K562 (cell line): ENCODE data around the gene SAPCD1. TPM values are rescaled to one million over a fixed set of nuclear protein-coding genes. Genes with fewer than 3 reads are reported as not detected.

Experiments used
- CBFA2T3 ChIP-seq: fragments of 450-650 bp; IDR thresholded peaks from 2 replicates; pipeline ENCODE4 v1.6.1; 2017
- EZH2 ChIP-seq: IDR thresholded peaks from 2 replicates; pipeline ENCODE4 v1.6.1; 2012; ENCODE audit warnings: low read depth, mild to moderate bottlenecking, inconsistent platforms, low read length, borderline replicate concordance
- FUS ChIP-seq: fragments of 200-400 bp; formaldehyde crosslinking; optimal IDR thresholded peaks from 2 replicates; pipeline ENCODE3; 2017; ENCODE audit warnings: low read depth, low read length
- NCOR1 ChIP-seq: fragments of 450-650 bp; IDR thresholded peaks from 2 replicates; pipeline ENCODE4 v1.6.1; 2016; ENCODE audit warnings: mild to moderate bottlenecking, moderate library complexity
- NFIX ChIP-seq: fragments of 250-450 bp; sonication (Bioruptor Pico); IDR thresholded peaks from 2 replicates; pipeline ENCODE4 v1.4.0; 2020; ENCODE audit warnings: low read depth, mild to moderate bottlenecking, moderate library complexity
- TEAD4 ChIP-seq, 2 experiments: sonication (generic) in 1 of 2; formaldehyde crosslinking in 1 of 2; IDR thresholded peaks; 2 replicates each; pipeline versions ENCODE4 v1.6.1 to v1.8.0; 2012 to 2022; ENCODE audit warnings: borderline replicate concordance in 1 of 2, inconsistent platforms in 1 of 2, low read length in 1 of 2, mild to moderate bottlenecking in 1 of 2, missing genetic modification reagents in 1 of 2
- ZNF644 ChIP-seq: fragments of 200-800 bp; sonication (Bioruptor generic); IDR thresholded peaks from 2 replicates; pipeline ENCODE4 v1.6.1; 2016; ENCODE audit warnings: low read depth, missing genetic modification characterization, missing compliant biosample characterization
- polyA plus RNA-seq, 8 experiments: library from polyadenylated mRNA; depleted of rRNA in 4 of 8; stranded (reverse) in 5 of 8; unstranded in 3 of 8; fragments of >200 nt; fragmentation: Nextera tagmentation in 2 of 8; fragmentation: Illumina TruSeq in 1 of 8; extraction: Ambion mirVana in 2 of 8; extraction: Trizol in 1 of 8; gene quantifications; 2 replicates each; pipeline versions ENCODE4 v1.2.1 to v1.2.3, GENCODE V29; 2011 to 2014; ENCODE audit warnings: inconsistent platforms in 1 of 8, missing spikeins in 1 of 8
- total RNA-seq, 7 experiments: library from RNA; depleted of rRNA in 6 of 7; stranded (reverse); fragments of >200 nt in 6 of 7; fragmentation: Illumina TruSeq in 2 of 7; extraction: Trizol in 2 of 7; gene quantifications; 2 replicates each; pipeline versions ENCODE4 v1.2.1 to v1.2.3, GENCODE V29; 2011 to 2021; ENCODE audit warnings: low replicate concordance in 1 of 7
- TF ChIP-seq, protein P1 (sequence below): fragments of 200-800 bp; sonication (Bioruptor generic); IDR thresholded peaks from 2 replicates; pipeline ENCODE4 v1.6.1; 2017; ENCODE audit warnings: missing genetic modification characterization, missing compliant biosample characterization
- TF ChIP-seq, protein P2 (sequence below), 2 experiments: fragments of 450-650 bp; IDR thresholded peaks; 2 replicates each; pipeline ENCODE4 v1.6.1; 2018; ENCODE audit warnings: mild to moderate bottlenecking in 2 of 2, low read depth in 1 of 2; ENCODE audit not compliant: partially characterized antibody in 2 of 2
- TF ChIP-seq, protein P3 (sequence below): fragments of 250-450 bp; sonication (Bioruptor Pico); IDR thresholded peaks from 2 replicates; pipeline ENCODE4 v1.4.0; 2020; ENCODE audit warnings: mild to moderate bottlenecking
- TF ChIP-seq, protein P4 (sequence below): sonication (generic); formaldehyde crosslinking; IDR thresholded peaks from 2 replicates; pipeline ENCODE4 v1.8.0; 2022; ENCODE audit warnings: mild to moderate bottlenecking, missing genetic modification reagents, borderline replicate concordance
- TF ChIP-seq, protein P5 (sequence below): fragments of 450-650 bp; IDR thresholded peaks from 2 replicates; pipeline ENCODE4 v1.6.1; 2016; ENCODE audit warnings: low read depth, mild to moderate bottlenecking, moderate library complexity

Gene SAPCD1
- total and polyA plus RNA-seq, 9 of the 15 experiments (the other 6 are each of a cell fraction or from before 2014, with no cell fraction given): 2.6 to 30.2 (median 7.4) TPM

DNA sequence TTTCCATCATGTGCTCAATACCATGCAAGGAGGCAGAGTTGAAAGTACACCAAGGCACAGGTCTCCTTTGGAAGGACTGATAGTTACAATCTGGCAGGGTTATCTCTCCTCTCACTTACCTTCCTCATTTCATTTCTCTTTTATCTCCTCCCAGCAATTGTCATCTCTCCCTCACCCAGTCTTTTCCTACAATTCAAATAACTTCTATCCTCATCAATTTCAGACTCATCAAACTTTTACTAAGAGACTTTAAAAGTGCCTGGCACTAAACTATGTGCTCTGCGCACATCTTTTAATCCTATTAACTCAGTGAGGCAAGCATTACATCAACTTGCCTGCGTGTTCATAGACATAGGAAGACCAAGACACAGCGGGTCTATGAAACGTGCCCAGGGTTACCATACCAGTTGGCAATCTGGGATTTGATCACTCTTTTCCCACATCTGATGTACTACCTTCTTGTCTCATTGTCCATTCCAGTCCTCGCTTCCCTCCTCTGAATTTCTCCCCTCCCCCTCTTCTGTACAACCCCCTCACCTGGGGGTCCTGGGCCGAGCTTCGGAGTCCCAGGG lies 31.9 kb downstream of the SAPCD1 start (continued):
- TF ChIP-seq, protein P1, sequence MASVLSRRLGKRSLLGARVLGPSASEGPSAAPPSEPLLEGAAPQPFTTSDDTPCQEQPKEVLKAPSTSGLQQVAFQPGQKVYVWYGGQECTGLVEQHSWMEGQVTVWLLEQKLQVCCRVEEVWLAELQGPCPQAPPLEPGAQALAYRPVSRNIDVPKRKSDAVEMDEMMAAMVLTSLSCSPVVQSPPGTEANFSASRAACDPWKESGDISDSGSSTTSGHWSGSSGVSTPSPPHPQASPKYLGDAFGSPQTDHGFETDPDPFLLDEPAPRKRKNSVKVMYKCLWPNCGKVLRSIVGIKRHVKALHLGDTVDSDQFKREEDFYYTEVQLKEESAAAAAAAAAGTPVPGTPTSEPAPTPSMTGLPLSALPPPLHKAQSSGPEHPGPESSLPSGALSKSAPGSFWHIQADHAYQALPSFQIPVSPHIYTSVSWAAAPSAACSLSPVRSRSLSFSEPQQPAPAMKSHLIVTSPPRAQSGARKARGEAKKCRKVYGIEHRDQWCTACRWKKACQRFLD (CRISPR knock-in tag): no peak
- TF ChIP-seq NFIX (CRISPR knock-in tag) (no peak), FUS (no peak), TEAD4 (IDR thresholded peaks at IDR 0.05; ENCODE audit: low read length) (peak; percentile 19; the same call in 1 of the 2 replicates), TEAD4 (CRISPR knock-in tag; IDR thresholded peaks at IDR 0.05; ENCODE audit: borderline replicate concordance) (no peak), CBFA2T3 (peak; percentile 69), EZH2 (no peak), NCOR1 (no peak), ZNF644 (tag) (no peak)
- TF ChIP-seq, protein P2, sequence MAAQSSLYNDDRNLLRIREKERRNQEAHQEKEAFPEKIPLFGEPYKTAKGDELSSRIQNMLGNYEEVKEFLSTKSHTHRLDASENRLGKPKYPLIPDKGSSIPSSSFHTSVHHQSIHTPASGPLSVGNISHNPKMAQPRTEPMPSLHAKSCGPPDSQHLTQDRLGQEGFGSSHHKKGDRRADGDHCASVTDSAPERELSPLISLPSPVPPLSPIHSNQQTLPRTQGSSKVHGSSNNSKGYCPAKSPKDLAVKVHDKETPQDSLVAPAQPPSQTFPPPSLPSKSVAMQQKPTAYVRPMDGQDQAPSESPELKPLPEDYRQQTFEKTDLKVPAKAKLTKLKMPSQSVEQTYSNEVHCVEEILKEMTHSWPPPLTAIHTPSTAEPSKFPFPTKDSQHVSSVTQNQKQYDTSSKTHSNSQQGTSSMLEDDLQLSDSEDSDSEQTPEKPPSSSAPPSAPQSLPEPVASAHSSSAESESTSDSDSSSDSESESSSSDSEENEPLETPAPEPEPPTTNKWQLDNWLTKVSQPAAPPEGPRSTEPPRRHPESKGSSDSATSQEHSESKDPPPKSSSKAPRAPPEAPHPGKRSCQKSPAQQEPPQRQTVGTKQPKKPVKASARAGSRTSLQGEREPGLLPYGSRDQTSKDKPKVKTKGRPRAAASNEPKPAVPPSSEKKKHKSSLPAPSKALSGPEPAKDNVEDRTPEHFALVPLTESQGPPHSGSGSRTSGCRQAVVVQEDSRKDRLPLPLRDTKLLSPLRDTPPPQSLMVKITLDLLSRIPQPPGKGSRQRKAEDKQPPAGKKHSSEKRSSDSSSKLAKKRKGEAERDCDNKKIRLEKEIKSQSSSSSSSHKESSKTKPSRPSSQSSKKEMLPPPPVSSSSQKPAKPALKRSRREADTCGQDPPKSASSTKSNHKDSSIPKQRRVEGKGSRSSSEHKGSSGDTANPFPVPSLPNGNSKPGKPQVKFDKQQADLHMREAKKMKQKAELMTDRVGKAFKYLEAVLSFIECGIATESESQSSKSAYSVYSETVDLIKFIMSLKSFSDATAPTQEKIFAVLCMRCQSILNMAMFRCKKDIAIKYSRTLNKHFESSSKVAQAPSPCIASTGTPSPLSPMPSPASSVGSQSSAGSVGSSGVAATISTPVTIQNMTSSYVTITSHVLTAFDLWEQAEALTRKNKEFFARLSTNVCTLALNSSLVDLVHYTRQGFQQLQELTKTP (IDR thresholded peaks at IDR 0.05; ENCODE audit: low read depth in 1 of 2, partially characterized antibody in 2 of 2): peak in 1 of 2 experiments; percentile 42
- TF ChIP-seq, protein P3, sequence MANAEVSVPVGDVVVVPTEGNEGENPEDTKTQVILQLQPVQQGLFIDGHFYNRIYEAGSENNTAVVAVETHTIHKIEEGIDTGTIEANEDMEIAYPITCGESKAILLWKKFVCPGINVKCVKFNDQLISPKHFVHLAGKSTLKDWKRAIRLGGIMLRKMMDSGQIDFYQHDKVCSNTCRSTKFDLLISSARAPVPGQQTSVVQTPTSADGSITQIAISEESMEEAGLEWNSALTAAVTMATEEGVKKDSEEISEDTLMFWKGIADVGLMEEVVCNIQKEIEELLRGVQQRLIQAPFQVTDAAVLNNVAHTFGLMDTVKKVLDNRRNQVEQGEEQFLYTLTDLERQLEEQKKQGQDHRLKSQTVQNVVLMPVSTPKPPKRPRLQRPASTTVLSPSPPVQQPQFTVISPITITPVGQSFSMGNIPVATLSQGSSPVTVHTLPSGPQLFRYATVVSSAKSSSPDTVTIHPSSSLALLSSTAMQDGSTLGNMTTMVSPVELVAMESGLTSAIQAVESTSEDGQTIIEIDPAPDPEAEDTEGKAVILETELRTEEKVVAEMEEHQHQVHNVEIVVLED (CRISPR knock-in tag): no peak
- TF ChIP-seq, protein P4, sequence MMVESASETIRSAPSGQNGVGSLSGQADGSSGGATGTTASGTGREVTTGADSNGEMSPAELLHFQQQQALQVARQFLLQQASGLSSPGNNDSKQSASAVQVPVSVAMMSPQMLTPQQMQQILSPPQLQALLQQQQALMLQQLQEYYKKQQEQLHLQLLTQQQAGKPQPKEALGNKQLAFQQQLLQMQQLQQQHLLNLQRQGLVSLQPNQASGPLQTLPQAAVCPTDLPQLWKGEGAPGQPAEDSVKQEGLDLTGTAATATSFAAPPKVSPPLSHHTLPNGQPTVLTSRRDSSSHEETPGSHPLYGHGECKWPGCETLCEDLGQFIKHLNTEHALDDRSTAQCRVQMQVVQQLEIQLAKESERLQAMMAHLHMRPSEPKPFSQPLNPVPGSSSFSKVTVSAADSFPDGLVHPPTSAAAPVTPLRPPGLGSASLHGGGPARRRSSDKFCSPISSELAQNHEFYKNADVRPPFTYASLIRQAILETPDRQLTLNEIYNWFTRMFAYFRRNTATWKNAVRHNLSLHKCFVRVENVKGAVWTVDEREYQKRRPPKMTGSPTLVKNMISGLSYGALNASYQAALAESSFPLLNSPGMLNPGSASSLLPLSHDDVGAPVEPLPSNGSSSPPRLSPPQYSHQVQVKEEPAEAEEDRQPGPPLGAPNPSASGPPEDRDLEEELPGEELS: no peak
- TF ChIP-seq, protein P5, sequence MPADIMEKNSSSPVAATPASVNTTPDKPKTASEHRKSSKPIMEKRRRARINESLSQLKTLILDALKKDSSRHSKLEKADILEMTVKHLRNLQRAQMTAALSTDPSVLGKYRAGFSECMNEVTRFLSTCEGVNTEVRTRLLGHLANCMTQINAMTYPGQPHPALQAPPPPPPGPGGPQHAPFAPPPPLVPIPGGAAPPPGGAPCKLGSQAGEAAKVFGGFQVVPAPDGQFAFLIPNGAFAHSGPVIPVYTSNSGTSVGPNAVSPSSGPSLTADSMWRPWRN: no peak
